ENCODE measurements around the gene MKS1. TPM values are rescaled to one million over a fixed set of nuclear protein-coding genes. Genes with fewer than 3 reads are reported as not detected.

The MKS1 gene
- total RNA-seq, 1 experiment from 2014 or later: 9.6 TPM

- intact Hi-C loops (cut with micrococcal nuclease; ENCODE audit: unreplicated experiment): no loop called here
- Mint-ChIP-seq H3K4me1 (ENCODE audit: low read depth, unreplicated experiment) (no peaks in the 10 kb centered on the region), H3K27ac (ENCODE audit: unreplicated experiment) (no peak overlapping the region), H3K4me3 (ENCODE audit: low read depth, unreplicated experiment) (no peak overlapping the region), H3K9me3 (ENCODE audit: low read depth, unreplicated experiment) (no peaks in the 10 kb centered on the region), H3K27me3 (ENCODE audit: unreplicated experiment) (peaks cover 100% of the 10 kb centered on the region), H3K36me3 (ENCODE audit: insufficient read depth, unreplicated experiment) (no peaks in the 10 kb centered on the region)
- CTCF ChIA-PET: no interaction called here
- no peak for DNase-seq
- BruUV-seq (replicated peaks): no TSS peak
- no peak for TF ChIP-seq CTCF (IDR thresholded peaks at IDR 0.05; ENCODE audit: unreplicated experiment)
Observed at GRCh38 chr17:58195518-58196123, 23.4 kb downstream of the MKS1 start.

GRCh38 chr17:58193641-58194255 lies 25.3 kb downstream of the MKS1 start:
- no peak for TF ChIP-seq CTCF (IDR thresholded peaks at IDR 0.05; ENCODE audit: unreplicated experiment)
- H3K36me3 Mint-ChIP-seq (ENCODE audit: insufficient read depth, unreplicated experiment): no peaks in the 10 kb centered on the region

GRCh38 chr17:58192612-58193011 lies 26.4 kb downstream of the MKS1 start, which contains the start of gene EPX:
Gene EPX, plus strand, starts transcription at chr17:58192726. Its CDS starts 121 bp downstream, at chr17:58192847.
- no peaks in the 10 kb centered on the region for H3K36me3 Mint-ChIP-seq (ENCODE audit: insufficient read depth, unreplicated experiment)
- CTCF ChIA-PET: no interaction called here
- H3K9me3 Mint-ChIP-seq (ENCODE audit: low read depth, unreplicated experiment): no peaks in the 10 kb centered on the region
- H3K27ac Mint-ChIP-seq (ENCODE audit: unreplicated experiment): no peak within 1 kb of the TSS
- intact Hi-C loops (cut with micrococcal nuclease; ENCODE audit: unreplicated experiment): no loop called here
- DNase-seq: no peak
- no peak within 1 kb of the TSS for H3K4me3 Mint-ChIP-seq (ENCODE audit: low read depth, unreplicated experiment)
- H3K27me3 Mint-ChIP-seq (ENCODE audit: unreplicated experiment): peaks cover 97% of the 10 kb centered on the region
- BruUV-seq (replicated peaks): no TSS peak
- TF ChIP-seq CTCF (IDR thresholded peaks at IDR 0.05; ENCODE audit: unreplicated experiment): no peak
- peaks cover 6% of the 10 kb centered on the region for H3K4me1 Mint-ChIP-seq (ENCODE audit: low read depth, unreplicated experiment)

More at GRCh38 chr17:58193641-58194255, 25.3 kb downstream of the MKS1 start:
- H3K27me3 Mint-ChIP-seq (ENCODE audit: unreplicated experiment): peaks cover 97% of the 10 kb centered on the region
- intact Hi-C loops (cut with micrococcal nuclease; ENCODE audit: unreplicated experiment): no loop called here
- no peak overlapping the region for H3K4me3 Mint-ChIP-seq (ENCODE audit: low read depth, unreplicated experiment)
- H3K9me3 Mint-ChIP-seq (ENCODE audit: low read depth, unreplicated experiment): no peaks in the 10 kb centered on the region
- no peak for DNase-seq
- peaks cover 6% of the 10 kb centered on the region for H3K4me1 Mint-ChIP-seq (ENCODE audit: low read depth, unreplicated experiment)
- no peak overlapping the region for H3K27ac Mint-ChIP-seq (ENCODE audit: unreplicated experiment)
- BruUV-seq (replicated peaks): no TSS peak
- CTCF ChIA-PET: no interaction called here

GRCh38 chr17:58191241-58191896 lies 27.7 kb downstream of the MKS1 start:
- Mint-ChIP-seq H3K9me3 (ENCODE audit: low read depth, unreplicated experiment) (no peaks in the 10 kb centered on the region), H3K27ac (ENCODE audit: unreplicated experiment) (no peak overlapping the region), H3K4me3 (ENCODE audit: low read depth, unreplicated experiment) (no peak overlapping the region), H3K36me3 (ENCODE audit: insufficient read depth, unreplicated experiment) (no peaks in the 10 kb centered on the region), H3K27me3 (ENCODE audit: unreplicated experiment) (peaks cover 97% of the 10 kb centered on the region), H3K4me1 (ENCODE audit: low read depth, unreplicated experiment) (peaks cover 6% of the 10 kb centered on the region)
- no TSS peak for BruUV-seq (replicated peaks)
- CTCF ChIA-PET: no interaction called here
- intact Hi-C loops (cut with micrococcal nuclease; ENCODE audit: unreplicated experiment): no loop called here
- TF ChIP-seq CTCF (IDR thresholded peaks at IDR 0.05; ENCODE audit: unreplicated experiment): no peak
- DNase-seq: no peak
